ENCODE measurements around the gene RCAN2. TPM values are rescaled to one million over a fixed set of nuclear protein-coding genes. Genes with fewer than 3 reads are reported as not detected.

RCAN2 gene
- polyA plus RNA-seq, 1 donor from 2014 or later = 37.4 TPM

DNA sequence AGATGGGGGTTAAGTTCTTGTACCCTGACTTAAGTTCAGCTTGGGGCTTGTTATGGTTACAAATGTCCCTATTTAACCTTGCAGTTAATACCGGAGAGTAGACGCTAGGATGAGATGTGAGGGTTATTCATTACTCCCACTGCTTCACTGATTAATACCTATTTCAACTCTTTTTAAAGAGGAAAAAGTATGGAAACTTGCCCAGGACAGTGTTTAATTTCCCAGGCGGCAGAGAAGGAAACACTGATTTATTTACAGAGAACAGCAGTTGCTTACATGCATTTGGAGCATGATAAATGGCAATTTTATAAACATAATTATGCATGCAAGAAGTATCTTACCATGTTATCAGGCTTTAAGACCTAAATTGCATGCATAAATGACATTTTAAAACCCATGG is 137.7 kb downstream of the RCAN2 start:
- H3K9me2 ChIP-seq (ENCODE audit: insufficient read depth, low read length) = no peaks in the 10 kb centered on the region
- H3F3A ChIP-seq (ENCODE audit: insufficient read depth, low read length, poor library complexity, severe bottlenecking) = no peaks in the 10 kb centered on the region
- H3K9me3 ChIP-seq (ENCODE audit: low read length) = no peaks in the 10 kb centered on the region
- no peaks in the 10 kb centered on the region for H3K36me3 ChIP-seq (ENCODE audit: insufficient read depth, low read length)
- H3K27ac ChIP-seq (ENCODE audit: low read length) = no peak overlapping the region
- no peak for TF ChIP-seq EZH2 (IDR thresholded peaks at IDR 0.05; ENCODE audit: borderline replicate concordance, insufficient read depth, low read length, poor library complexity, severe bottlenecking)
- TF ChIP-seq RAD21 (conservative IDR thresholded peaks at IDR 0.05) = no peak
- TF ChIP-seq MXI1 (conservative IDR thresholded peaks at IDR 0.05; ENCODE audit: poor library complexity, severe bottlenecking) = no peak
- TF ChIP-seq SMC3 (conservative IDR thresholded peaks at IDR 0.05; ENCODE audit: poor library complexity) = no peak
- TF ChIP-seq POLR2AphosphoS5 (IDR thresholded peaks at IDR 0.05) = no peak
- TF ChIP-seq TAF1 (IDR thresholded peaks at IDR 0.05; ENCODE audit: low read depth) = no peak
- TF ChIP-seq, protein P1, sequence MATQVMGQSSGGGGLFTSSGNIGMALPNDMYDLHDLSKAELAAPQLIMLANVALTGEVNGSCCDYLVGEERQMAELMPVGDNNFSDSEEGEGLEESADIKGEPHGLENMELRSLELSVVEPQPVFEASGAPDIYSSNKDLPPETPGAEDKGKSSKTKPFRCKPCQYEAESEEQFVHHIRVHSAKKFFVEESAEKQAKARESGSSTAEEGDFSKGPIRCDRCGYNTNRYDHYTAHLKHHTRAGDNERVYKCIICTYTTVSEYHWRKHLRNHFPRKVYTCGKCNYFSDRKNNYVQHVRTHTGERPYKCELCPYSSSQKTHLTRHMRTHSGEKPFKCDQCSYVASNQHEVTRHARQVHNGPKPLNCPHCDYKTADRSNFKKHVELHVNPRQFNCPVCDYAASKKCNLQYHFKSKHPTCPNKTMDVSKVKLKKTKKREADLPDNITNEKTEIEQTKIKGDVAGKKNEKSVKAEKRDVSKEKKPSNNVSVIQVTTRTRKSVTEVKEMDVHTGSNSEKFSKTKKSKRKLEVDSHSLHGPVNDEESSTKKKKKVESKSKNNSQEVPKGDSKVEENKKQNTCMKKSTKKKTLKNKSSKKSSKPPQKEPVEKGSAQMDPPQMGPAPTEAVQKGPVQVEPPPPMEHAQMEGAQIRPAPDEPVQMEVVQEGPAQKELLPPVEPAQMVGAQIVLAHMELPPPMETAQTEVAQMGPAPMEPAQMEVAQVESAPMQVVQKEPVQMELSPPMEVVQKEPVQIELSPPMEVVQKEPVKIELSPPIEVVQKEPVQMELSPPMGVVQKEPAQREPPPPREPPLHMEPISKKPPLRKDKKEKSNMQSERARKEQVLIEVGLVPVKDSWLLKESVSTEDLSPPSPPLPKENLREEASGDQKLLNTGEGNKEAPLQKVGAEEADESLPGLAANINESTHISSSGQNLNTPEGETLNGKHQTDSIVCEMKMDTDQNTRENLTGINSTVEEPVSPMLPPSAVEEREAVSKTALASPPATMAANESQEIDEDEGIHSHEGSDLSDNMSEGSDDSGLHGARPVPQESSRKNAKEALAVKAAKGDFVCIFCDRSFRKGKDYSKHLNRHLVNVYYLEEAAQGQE (IDR thresholded peaks at IDR 0.05; ENCODE audit: borderline replicate concordance) = no peak
- no peak for TF ChIP-seq EP300 (conservative IDR thresholded peaks at IDR 0.05; ENCODE audit: poor library complexity, severe bottlenecking)
- TF ChIP-seq, protein P2, sequence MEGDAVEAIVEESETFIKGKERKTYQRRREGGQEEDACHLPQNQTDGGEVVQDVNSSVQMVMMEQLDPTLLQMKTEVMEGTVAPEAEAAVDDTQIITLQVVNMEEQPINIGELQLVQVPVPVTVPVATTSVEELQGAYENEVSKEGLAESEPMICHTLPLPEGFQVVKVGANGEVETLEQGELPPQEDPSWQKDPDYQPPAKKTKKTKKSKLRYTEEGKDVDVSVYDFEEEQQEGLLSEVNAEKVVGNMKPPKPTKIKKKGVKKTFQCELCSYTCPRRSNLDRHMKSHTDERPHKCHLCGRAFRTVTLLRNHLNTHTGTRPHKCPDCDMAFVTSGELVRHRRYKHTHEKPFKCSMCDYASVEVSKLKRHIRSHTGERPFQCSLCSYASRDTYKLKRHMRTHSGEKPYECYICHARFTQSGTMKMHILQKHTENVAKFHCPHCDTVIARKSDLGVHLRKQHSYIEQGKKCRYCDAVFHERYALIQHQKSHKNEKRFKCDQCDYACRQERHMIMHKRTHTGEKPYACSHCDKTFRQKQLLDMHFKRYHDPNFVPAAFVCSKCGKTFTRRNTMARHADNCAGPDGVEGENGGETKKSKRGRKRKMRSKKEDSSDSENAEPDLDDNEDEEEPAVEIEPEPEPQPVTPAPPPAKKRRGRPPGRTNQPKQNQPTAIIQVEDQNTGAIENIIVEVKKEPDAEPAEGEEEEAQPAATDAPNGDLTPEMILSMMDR (IDR thresholded peaks at IDR 0.05; ENCODE audit: poor library complexity, severe bottlenecking) = no peak
- H2AFZ ChIP-seq (ENCODE audit: low read depth, low read length) = no peak overlapping the region
- H3K4me2 ChIP-seq (ENCODE audit: low read length) = no peak overlapping the region
- no peaks in the 10 kb centered on the region for H3K79me2 ChIP-seq (replicated peaks; ENCODE audit: insufficient read depth, low read length)
- H3K4me3 ChIP-seq (ENCODE audit: low read length) = no peak overlapping the region
- H3K9ac ChIP-seq (ENCODE audit: low read length) = no peak overlapping the region
- no peaks in the 10 kb centered on the region for H4K20me1 ChIP-seq (ENCODE audit: insufficient read depth)
- H3K27me3 ChIP-seq (ENCODE audit: insufficient read depth, low read depth, low read length) = no peaks in the 10 kb centered on the region

DNA sequence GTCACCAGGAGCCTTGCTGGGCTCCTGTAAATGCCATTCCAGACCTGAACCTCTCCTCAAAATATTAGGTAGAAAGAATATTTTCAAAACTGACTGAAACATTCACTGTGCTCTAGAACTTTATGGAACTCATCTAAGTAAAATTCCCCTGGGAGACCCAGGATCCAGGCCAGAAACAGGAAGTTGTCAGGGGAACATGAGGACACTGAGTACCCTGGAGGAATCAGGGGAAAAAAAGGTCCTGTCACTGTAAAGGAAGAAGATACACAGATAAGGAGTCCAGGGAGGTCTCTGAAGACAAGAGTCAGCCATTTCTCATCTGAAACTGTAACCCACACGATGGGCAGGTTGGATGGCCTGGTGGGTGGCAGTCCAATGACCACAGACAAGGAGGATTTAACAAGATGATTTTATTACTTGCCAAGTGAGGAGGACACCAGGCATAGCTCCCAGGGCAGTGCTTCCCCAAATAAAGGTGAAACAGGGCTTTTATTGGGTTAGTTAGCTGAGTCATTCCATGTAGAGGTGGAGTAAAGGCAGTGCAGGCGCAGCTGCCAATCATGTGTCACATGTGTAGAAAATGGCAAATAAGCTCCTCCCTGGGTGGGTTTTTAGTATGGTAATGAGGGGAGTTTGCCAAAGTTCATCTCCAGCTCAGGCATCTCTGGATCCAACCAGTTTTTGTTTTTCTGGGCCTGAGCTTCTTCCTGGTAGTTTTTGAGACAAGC is 138.5 kb downstream of the RCAN2 start:
- no peak overlapping the region for H3K27ac ChIP-seq (ENCODE audit: low read length)
- H3K4me3 ChIP-seq (ENCODE audit: low read length) = no peak overlapping the region
- no peak overlapping the region for H3K9ac ChIP-seq (ENCODE audit: low read length)
- no peaks in the 10 kb centered on the region for H3K9me3 ChIP-seq (ENCODE audit: low read length)
- no peaks in the 10 kb centered on the region for H4K20me1 ChIP-seq (ENCODE audit: insufficient read depth)
- H3K9me2 ChIP-seq (ENCODE audit: insufficient read depth, low read length) = no peaks in the 10 kb centered on the region
- H3K27me3 ChIP-seq (ENCODE audit: insufficient read depth, low read depth, low read length) = no peaks in the 10 kb centered on the region
- no peak for TF ChIP-seq SMC3 (conservative IDR thresholded peaks at IDR 0.05; ENCODE audit: poor library complexity)
- TF ChIP-seq MXI1 (conservative IDR thresholded peaks at IDR 0.05; ENCODE audit: poor library complexity, severe bottlenecking) = no peak
- no peak for TF ChIP-seq EZH2 (IDR thresholded peaks at IDR 0.05; ENCODE audit: borderline replicate concordance, insufficient read depth, low read length, poor library complexity, severe bottlenecking)
- TF ChIP-seq, protein P1 (IDR thresholded peaks at IDR 0.05; ENCODE audit: borderline replicate concordance) = no peak
- no peak for TF ChIP-seq POLR2AphosphoS5 (IDR thresholded peaks at IDR 0.05)
- TF ChIP-seq TAF1 (IDR thresholded peaks at IDR 0.05; ENCODE audit: low read depth) = no peak
- TF ChIP-seq, protein P2 (IDR thresholded peaks at IDR 0.05; ENCODE audit: poor library complexity, severe bottlenecking) = no peak
- TF ChIP-seq RAD21 (conservative IDR thresholded peaks at IDR 0.05) = no peak
- no peak for TF ChIP-seq EP300 (conservative IDR thresholded peaks at IDR 0.05; ENCODE audit: poor library complexity, severe bottlenecking)
- H3F3A ChIP-seq (ENCODE audit: insufficient read depth, low read length, poor library complexity, severe bottlenecking) = no peaks in the 10 kb centered on the region
- H3K79me2 ChIP-seq (replicated peaks; ENCODE audit: insufficient read depth, low read length) = no peaks in the 10 kb centered on the region
- no peak overlapping the region for H3K4me2 ChIP-seq (ENCODE audit: low read length)
- H3K36me3 ChIP-seq (ENCODE audit: insufficient read depth, low read length) = no peaks in the 10 kb centered on the region
- H2AFZ ChIP-seq (ENCODE audit: low read depth, low read length) = no peak overlapping the region
